NOMO-1 treated with dmso at 0.1 percent for 144 hours (cell line): Measurements from ENCODE around the gene DTNB.
A peak's percentile ranks its signal among the peaks of the same experiment; 100 is the strongest.
"Not testable (repeated sequence)": the region's sequence is repeated elsewhere in the genome, so short reads cannot be mapped to it uniquely, and the experiment has no call there.

Source experiments
- DNase-seq: peaks from one replicate; lab custom pipeline; 2025; ENCODE audit not compliant: unreplicated experiment; lab: John Stamatoyannopoulos, UW

Gene DTNB

GRCh38 chr2:25673300-25674076, at the start of gene DTNB:
TSS of gene DTNB (minus strand) at chr2:25673577. CDS start at chr2:25652660, 20,917 bp downstream.
- peak; percentile 46 for DNase-seq

- no peak for DNase-seq
Measured at GRCh38 chr2:25722224-25722623, 48.8 kb upstream of the DTNB start.

GRCh38 chr2:25720575-25720974, 47.2 kb upstream of the DTNB start:
- DNase-seq: no peak

DNA sequence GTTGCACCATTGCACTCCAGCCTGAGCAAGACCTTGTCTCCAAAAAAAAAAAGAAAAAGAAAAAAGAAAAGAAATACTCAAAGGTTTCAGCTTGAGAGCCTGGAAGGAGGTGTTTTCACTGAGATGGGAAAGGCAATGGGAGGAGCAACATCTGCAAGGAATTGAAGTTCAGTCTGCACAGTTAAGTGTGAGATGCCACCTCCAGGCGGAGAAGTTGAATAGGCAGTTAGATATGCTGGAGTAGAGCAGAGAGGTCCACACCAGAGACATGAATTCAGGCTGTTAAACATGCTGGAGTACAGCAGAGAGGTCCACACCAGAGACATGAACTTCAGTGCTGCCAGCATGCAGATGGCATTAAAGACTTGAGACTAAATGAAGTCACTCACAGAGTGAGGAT, 41.4 kb upstream of the DTNB start:
- DNase-seq: no peak

- peak; percentile 11 for DNase-seq
Measured at GRCh38 chr2:25712455-25712854, 39.1 kb upstream of the DTNB start.

- peak; percentile 11 for DNase-seq
Measured at GRCh38 chr2:25711675-25712354, 38.4 kb upstream of the DTNB start.

- DNase-seq: no peak
Measured at GRCh38 chr2:25710750-25711149, 37.4 kb upstream of the DTNB start.

DNA sequence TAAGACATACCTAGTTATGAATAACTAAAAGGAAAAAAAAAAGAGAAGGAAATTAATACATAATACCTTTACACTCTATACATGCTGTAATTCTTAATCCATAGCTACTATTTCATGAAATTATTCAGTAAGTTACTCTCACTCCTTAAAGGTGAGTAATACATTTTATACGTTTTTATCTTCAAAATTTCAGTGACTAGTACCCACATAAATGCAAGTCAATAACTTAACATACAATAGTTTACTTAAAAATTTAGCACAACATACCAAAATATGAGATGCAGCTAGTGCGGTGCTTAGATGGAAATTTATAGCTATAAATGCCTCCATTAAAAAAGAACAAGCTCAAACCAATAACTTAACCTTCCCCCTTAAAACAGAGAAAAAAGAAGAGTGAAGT, 36.0 kb upstream of the DTNB start:
- DNase-seq: no peak

DNA sequence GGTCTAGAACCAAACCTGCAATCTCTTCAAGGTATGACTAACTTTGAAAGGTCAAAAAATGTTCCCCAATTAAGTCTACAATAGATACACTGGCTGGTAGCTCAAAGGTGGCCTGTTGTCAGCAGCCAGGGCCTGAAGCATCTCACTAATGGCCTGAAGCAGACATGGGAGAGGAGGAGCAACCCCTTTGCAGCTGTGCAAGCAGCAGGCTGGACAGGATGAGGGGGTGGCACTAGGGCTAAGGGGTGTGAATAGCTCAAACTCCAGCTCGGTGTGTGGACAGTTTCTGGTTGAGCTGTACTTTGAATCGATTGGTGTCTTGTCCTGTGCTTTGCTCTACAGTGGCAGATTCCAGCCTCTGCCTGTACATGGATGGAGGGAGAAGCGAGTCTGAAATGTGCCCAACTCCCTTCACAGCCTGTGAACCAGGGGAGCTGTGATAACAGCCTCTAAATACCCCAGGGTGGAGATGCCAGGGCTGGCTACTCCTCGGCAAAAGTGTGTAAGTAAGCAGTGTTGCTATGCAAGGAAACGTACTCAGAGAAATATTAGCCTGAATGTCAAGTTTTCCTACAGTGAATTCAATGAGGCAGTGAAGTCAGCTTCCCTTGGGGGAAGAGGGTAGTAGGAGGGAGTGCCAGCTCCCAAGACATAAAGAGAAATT, 34.7 kb upstream of the DTNB start:
- DNase-seq: no peak

- not testable (repeated sequence) for DNase-seq
Measured at GRCh38 chr2:25705575-25705974, 32.2 kb upstream of the DTNB start.

- no peak for DNase-seq
Measured at GRCh38 chr2:25701801-25702200, 28.4 kb upstream of the DTNB start.

GRCh38 chr2:25700221-25700660, 26.9 kb upstream of the DTNB start:
- no peak for DNase-seq

DNA sequence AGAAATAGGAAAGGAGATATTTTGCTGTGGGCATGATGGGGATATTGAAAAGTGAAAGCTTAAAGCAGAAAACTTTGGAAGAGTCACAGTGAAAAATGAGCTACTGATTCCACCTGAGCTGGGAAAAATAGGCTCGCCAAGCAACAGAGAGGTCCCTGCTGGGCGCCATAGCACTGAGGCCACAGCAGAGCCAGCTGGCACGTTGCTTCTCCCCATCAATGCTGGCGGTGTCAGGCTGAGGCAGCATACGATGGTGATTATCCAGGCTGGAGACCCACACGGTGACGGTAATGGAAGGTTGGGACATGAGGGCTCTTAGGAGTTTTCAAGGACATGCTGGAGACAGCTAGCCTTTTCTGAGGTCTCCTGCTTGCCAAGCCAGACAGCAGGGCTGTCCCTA, 25.8 kb upstream of the DTNB start:
- no peak for DNase-seq

GRCh38 chr2:25698752-25699151, 25.4 kb upstream of the DTNB start:
- no peak for DNase-seq

GRCh38 chr2:25697559-25698341, 24.4 kb upstream of the DTNB start:
- DNase-seq: no peak

DNA sequence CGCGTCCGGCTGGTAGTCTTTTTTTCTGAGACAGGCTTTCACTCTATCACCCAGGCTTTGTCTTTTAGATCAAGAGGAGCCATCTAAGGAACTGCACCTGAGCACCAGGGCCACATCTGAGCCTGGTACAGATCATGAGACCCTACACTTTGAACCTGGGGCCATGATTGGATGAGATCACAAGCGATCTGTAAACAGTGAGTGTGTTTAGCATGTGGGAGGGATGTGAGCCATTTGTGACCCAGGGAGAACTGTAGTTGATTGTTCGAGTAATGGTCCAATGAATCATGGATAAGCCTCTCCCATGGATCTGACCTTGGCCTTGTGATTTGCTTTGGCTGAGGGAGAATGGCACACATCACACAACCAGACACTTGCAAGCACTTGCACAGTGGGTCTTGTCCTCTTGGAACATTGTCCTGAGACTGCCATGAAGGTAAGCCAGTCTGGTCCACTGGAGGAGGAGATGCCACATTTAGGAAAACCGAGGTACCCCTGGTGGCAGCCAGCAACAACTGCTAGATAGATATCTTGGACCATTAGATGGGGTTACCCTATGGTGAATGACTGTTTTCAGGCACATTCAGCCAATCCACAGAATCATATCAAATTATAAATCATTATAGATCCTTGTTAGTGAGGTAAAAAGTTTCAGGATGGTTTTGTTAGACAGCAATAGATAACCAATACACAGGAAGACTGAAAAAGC, 19.5 kb upstream of the DTNB start:
- DNase-seq: no peak

GRCh38 chr2:25692143-25692542, 18.8 kb upstream of the DTNB start:
- no peak for DNase-seq

- DNase-seq: no peak
Measured at GRCh38 chr2:25690058-25690457, 16.7 kb upstream of the DTNB start.

DNA sequence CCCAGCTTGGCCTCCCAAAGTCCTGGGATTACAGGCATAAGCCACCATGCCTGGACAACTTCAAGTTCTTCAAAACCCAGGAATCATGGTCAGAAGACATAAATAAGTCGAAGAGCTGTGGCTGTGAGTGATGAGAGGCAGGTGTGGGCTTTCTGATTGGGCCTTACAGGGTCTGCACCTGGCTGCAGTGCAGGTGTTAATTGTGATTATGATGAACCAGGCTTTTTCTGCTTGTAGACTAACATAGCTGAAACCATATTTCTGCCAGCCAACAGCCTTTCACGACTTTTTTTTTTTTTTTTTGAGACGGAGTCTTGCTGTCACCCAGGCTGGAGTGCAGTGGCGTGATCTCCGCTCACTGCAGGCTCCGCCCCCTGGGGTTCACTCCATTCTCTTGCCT, 14.9 kb upstream of the DTNB start:
- DNase-seq: no peak

- no peak for DNase-seq
Measured at GRCh38 chr2:25685741-25686140, 12.4 kb upstream of the DTNB start.
